Measurements from ENCODE around the gene CYP4Z1.

DNA sequence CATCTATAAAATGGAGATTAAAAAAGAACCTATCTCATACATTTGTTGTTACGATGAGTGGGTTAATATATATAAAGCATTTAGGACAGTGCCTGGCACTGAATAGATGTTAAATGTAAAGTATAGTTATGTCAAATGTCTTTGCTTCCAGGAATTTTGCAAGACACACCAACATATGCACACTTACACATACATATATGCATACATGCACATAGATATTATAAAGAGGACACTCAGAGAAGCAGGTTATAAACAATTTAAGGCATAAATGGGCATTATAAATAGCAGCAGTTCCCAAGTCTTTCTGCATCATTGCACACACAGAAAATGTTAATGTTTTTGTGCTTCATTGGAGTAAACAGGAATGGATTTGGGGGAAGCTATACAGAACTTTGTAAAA, 30.3 kb upstream of the CYP4Z1 start:
- no peak for TF ChIP-seq POLR2A (IDR thresholded peaks at IDR 0.05)
- TF ChIP-seq, protein P1, sequence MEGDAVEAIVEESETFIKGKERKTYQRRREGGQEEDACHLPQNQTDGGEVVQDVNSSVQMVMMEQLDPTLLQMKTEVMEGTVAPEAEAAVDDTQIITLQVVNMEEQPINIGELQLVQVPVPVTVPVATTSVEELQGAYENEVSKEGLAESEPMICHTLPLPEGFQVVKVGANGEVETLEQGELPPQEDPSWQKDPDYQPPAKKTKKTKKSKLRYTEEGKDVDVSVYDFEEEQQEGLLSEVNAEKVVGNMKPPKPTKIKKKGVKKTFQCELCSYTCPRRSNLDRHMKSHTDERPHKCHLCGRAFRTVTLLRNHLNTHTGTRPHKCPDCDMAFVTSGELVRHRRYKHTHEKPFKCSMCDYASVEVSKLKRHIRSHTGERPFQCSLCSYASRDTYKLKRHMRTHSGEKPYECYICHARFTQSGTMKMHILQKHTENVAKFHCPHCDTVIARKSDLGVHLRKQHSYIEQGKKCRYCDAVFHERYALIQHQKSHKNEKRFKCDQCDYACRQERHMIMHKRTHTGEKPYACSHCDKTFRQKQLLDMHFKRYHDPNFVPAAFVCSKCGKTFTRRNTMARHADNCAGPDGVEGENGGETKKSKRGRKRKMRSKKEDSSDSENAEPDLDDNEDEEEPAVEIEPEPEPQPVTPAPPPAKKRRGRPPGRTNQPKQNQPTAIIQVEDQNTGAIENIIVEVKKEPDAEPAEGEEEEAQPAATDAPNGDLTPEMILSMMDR (IDR thresholded peaks at IDR 0.05) = no peak
